ENCODE measurements around the gene NDOR1. TPM values are rescaled to one million over a fixed set of nuclear protein-coding genes. Genes with fewer than 3 reads are reported as not detected.

The NDOR1 gene
- total and polyA plus RNA-seq, 12 donors, result 4.6 to 10.6 (median 5.6) TPM

GRCh38 chr9:137266162-137266527 lies 60.6 kb downstream of the NDOR1 start:
- no peaks in the 10 kb centered on the region for H3K9me3 ChIP-seq
- intact Hi-C loops (cut with DNase I), result no loop called here
- H3K4me3 ChIP-seq, result no peak overlapping the region
- DNase-seq (peak in 1 of 2 donors; percentile 43), ATAC-seq (no peak)
- TF ChIP-seq CTCF (IDR thresholded peaks at IDR 0.05), result no peak
- peaks cover 8 to 53% (median 38%) of the 10 kb centered on the region in 9 donors for H3K4me1 ChIP-seq
- no peaks in the 10 kb centered on the region for H3K27me3 ChIP-seq
- 73 to 76% methylated on average over 15 of the region's 15 CpGs for WGBS, 2 donors
- H3K27ac ChIP-seq, result no peak overlapping the region
- peaks cover 0 to 84% (median 24%) of the 10 kb centered on the region in 9 donors for H3K36me3 ChIP-seq

Small RNA genes lying within 50 kb of the gene (microRNA-seq; reads per million reads assigned to microRNA genes)
- gene MIR3621, result 0 reads per million in 2 donors

Other genes with a start within 250 kb of the NDOR1 start
Only the 30 nearest of the 31 such genes appear.
- gene PTGDS, start 228.2 kb upstream of the NDOR1 start, total RNA-seq, result 1,000 to 10,000 TPM; 1,129 to 5,119 (median 4,014) TPM
- 1,000 to 10,000 TPM; 2,970 to 3,711 TPM for gene PTGDS, start 228.2 kb upstream of the NDOR1 start, polyA plus RNA-seq
- gene LCNL1, start 222.7 kb upstream of the NDOR1 start, total RNA-seq, result 10 to 100 TPM in 2 of 10 donors, 1 to 10 TPM in 8; 1.4 to 10.9 (median 6.4) TPM
- 10 to 100 TPM in 1 of 2 donors, under 1 TPM in 1; 0.10 to 10.3 TPM for gene LCNL1, start 222.7 kb upstream of the NDOR1 start, polyA plus RNA-seq
- 10 to 100 TPM; 12.7 to 29.5 (median 16.1) TPM for gene PAXX, start 213.3 kb upstream of the NDOR1 start, total RNA-seq
- 100 to 1,000 TPM in 1 of 2 donors, 10 to 100 TPM in 1; 51.7 to 131 TPM for gene PAXX, start 213.3 kb upstream of the NDOR1 start, polyA plus RNA-seq
- 10 to 100 TPM in 1 of 10 donors, 1 to 10 TPM in 8, under 1 TPM in 1; 0.46 to 11.5 (median 3.0) TPM for gene CLIC3, start 209.1 kb upstream of the NDOR1 start, total RNA-seq
- gene CLIC3, start 209.1 kb upstream of the NDOR1 start, polyA plus RNA-seq, result 10 to 100 TPM in 1 of 2 donors, 1 to 10 TPM in 1; 9.5 to 21.4 TPM
- gene ABCA2, start 177.5 kb upstream of the NDOR1 start, total RNA-seq, result 10 to 100 TPM; 23.6 to 42.6 (median 28.1) TPM
- gene ABCA2, start 177.5 kb upstream of the NDOR1 start, polyA plus RNA-seq, result 10 to 100 TPM; 16.0 to 46.7 TPM
- under 1 TPM in 5 of 10 donors, not detected in 5; 0.13 to 0.30 (median 0.15) TPM for gene FUT7, start 173.6 kb upstream of the NDOR1 start, total RNA-seq
- gene FUT7, start 173.6 kb upstream of the NDOR1 start, polyA plus RNA-seq, result under 1 TPM; 0.07 to 0.15 TPM
- 10 to 100 TPM; 29.1 to 74.3 (median 52.6) TPM for gene NPDC1, start 159.5 kb upstream of the NDOR1 start, total RNA-seq
- gene NPDC1, start 159.5 kb upstream of the NDOR1 start, polyA plus RNA-seq, result 100 to 1,000 TPM in 1 of 2 donors, 10 to 100 TPM in 1; 74.2 to 153 TPM
- gene ENTPD2, start 151.6 kb upstream of the NDOR1 start, total RNA-seq, result 1 to 10 TPM in 8 of 10 donors, under 1 TPM in 2; 0.32 to 2.5 (median 1.6) TPM
- 1 to 10 TPM in 1 of 2 donors, under 1 TPM in 1; 0.96 to 3.3 TPM for gene ENTPD2, start 151.6 kb upstream of the NDOR1 start, polyA plus RNA-seq
- gene SAPCD2, start 135.1 kb upstream of the NDOR1 start, total RNA-seq, result 1 to 10 TPM in 1 of 10 donors, under 1 TPM in 8, not detected in 1; 0.06 to 1.1 (median 0.11) TPM
- under 1 TPM; 0.15 to 0.23 TPM for gene SAPCD2, start 135.1 kb upstream of the NDOR1 start, polyA plus RNA-seq
- gene UAP1L1, start 128.2 kb upstream of the NDOR1 start, total RNA-seq, result 10 to 100 TPM in 4 of 10 donors, 1 to 10 TPM in 6; 6.0 to 16.5 (median 8.5) TPM
- 10 to 100 TPM in 1 of 2 donors, 1 to 10 TPM in 1; 3.4 to 24.3 TPM for gene UAP1L1, start 128.2 kb upstream of the NDOR1 start, polyA plus RNA-seq
- gene MAN1B1, start 118.7 kb upstream of the NDOR1 start, total RNA-seq, result 10 to 100 TPM; 16.9 to 27.7 (median 20.9) TPM
- 10 to 100 TPM; 25.5 to 71.4 TPM for gene MAN1B1, start 118.7 kb upstream of the NDOR1 start, polyA plus RNA-seq
- gene DPP7, start 91.0 kb upstream of the NDOR1 start, total RNA-seq, result 100 to 1,000 TPM in 7 of 10 donors, 10 to 100 TPM in 3; 91.4 to 167 (median 118) TPM
- gene DPP7, start 91.0 kb upstream of the NDOR1 start, polyA plus RNA-seq, result 100 to 1,000 TPM; 152 to 677 TPM
- gene GRIN1, start 66.5 kb upstream of the NDOR1 start, total RNA-seq, result not detected
- not detected for gene GRIN1, start 66.5 kb upstream of the NDOR1 start, polyA plus RNA-seq
- gene LRRC26, start 35.6 kb upstream of the NDOR1 start, total RNA-seq, result not detected
- not detected for gene LRRC26, start 35.6 kb upstream of the NDOR1 start, polyA plus RNA-seq
- not detected for gene TMEM210, start 33.6 kb upstream of the NDOR1 start, total RNA-seq
- gene TMEM210, start 33.6 kb upstream of the NDOR1 start, polyA plus RNA-seq, result not detected
- 10 to 100 TPM; 24.6 to 44.8 (median 27.7) TPM for gene ANAPC2, start 17.1 kb upstream of the NDOR1 start, total RNA-seq
- 10 to 100 TPM; 23.7 to 69.6 TPM for gene ANAPC2, start 17.1 kb upstream of the NDOR1 start, polyA plus RNA-seq
- 10 to 100 TPM; 47.3 to 73.5 (median 56.7) TPM for gene SSNA1, start 17.0 kb upstream of the NDOR1 start, total RNA-seq
- gene SSNA1, start 17.0 kb upstream of the NDOR1 start, polyA plus RNA-seq, result 100 to 1,000 TPM; 146 to 168 TPM
- 10 to 100 TPM; 10.2 to 31.5 (median 21.7) TPM for gene TPRN, start 5.0 kb upstream of the NDOR1 start, total RNA-seq
- gene TPRN, start 5.0 kb upstream of the NDOR1 start, polyA plus RNA-seq, result 10 to 100 TPM; 12.0 to 14.5 TPM
- 10 to 100 TPM; 36.4 to 46.2 (median 41.7) TPM for gene TMEM203, start 52 bp upstream of the NDOR1 start, total RNA-seq
- gene TMEM203, start 52 bp upstream of the NDOR1 start, polyA plus RNA-seq, result 10 to 100 TPM; 39.4 to 51.2 TPM
- 10 to 100 TPM; 20.7 to 34.5 (median 24.1) TPM for gene RNF208, start 16.5 kb downstream of the NDOR1 start, total RNA-seq
- 10 to 100 TPM; 14.2 to 83.8 TPM for gene RNF208, start 16.5 kb downstream of the NDOR1 start, polyA plus RNA-seq
- gene CYSRT1, start 19.5 kb downstream of the NDOR1 start, total RNA-seq, result under 1 TPM in 6 of 10 donors, not detected in 4; 0.21 to 0.71 (median 0.37) TPM
- under 1 TPM; 0.19 to 0.59 TPM for gene CYSRT1, start 19.5 kb downstream of the NDOR1 start, polyA plus RNA-seq
- under 1 TPM in 1 of 10 donors, not detected in 9; 0.14 TPM for gene RNF224, start 21.8 kb downstream of the NDOR1 start, total RNA-seq
- not detected for gene RNF224, start 21.8 kb downstream of the NDOR1 start, polyA plus RNA-seq
- gene SLC34A3, start 25.2 kb downstream of the NDOR1 start, total RNA-seq, result not detected
- not detected for gene SLC34A3, start 25.2 kb downstream of the NDOR1 start, polyA plus RNA-seq
- gene TUBB4B, start 35.6 kb downstream of the NDOR1 start, total RNA-seq, result 100 to 1,000 TPM; 211 to 495 (median 330) TPM
- gene TUBB4B, start 35.6 kb downstream of the NDOR1 start, polyA plus RNA-seq, result 100 to 1,000 TPM; 522 to 992 TPM
- under 1 TPM in 3 of 10 donors, not detected in 7; 0.24 to 0.32 (median 0.32) TPM for gene STPG3, start 45.6 kb downstream of the NDOR1 start, total RNA-seq
- under 1 TPM in 1 of 2 donors, not detected in 1; 0.44 TPM for gene STPG3, start 45.6 kb downstream of the NDOR1 start, polyA plus RNA-seq
- gene NELFB, start 49.6 kb downstream of the NDOR1 start, total RNA-seq, result 10 to 100 TPM; 31.6 to 47.1 (median 39.2) TPM
- 10 to 100 TPM; 31.5 to 52.9 TPM for gene NELFB, start 49.6 kb downstream of the NDOR1 start, polyA plus RNA-seq
- gene TOR4A, start 72.0 kb downstream of the NDOR1 start, total RNA-seq, result 10 to 100 TPM; 15.2 to 21.5 (median 16.8) TPM
- gene TOR4A, start 72.0 kb downstream of the NDOR1 start, polyA plus RNA-seq, result 10 to 100 TPM in 1 of 2 donors, 1 to 10 TPM in 1; 4.7 to 11.5 TPM
- gene NRARP, start 96.6 kb downstream of the NDOR1 start, total RNA-seq, result 10 to 100 TPM in 7 of 10 donors, 1 to 10 TPM in 3; 2.6 to 20.8 (median 11.7) TPM
- gene NRARP, start 96.6 kb downstream of the NDOR1 start, polyA plus RNA-seq, result 1 to 10 TPM; 2.0 to 5.4 TPM
- gene EXD3, start 217.5 kb downstream of the NDOR1 start, total RNA-seq, result 10 to 100 TPM in 3 of 10 donors, 1 to 10 TPM in 7; 7.8 to 14.0 (median 9.2) TPM
- 10 to 100 TPM in 1 of 2 donors, 1 to 10 TPM in 1; 5.8 to 33.0 TPM for gene EXD3, start 217.5 kb downstream of the NDOR1 start, polyA plus RNA-seq
- 1 to 10 TPM; 2.5 to 5.3 (median 3.0) TPM for gene NOXA1, start 217.7 kb downstream of the NDOR1 start, total RNA-seq
- gene NOXA1, start 217.7 kb downstream of the NDOR1 start, polyA plus RNA-seq, result 10 to 100 TPM in 1 of 2 donors, under 1 TPM in 1; 0.62 to 10.6 TPM